Adrenal gland (tissue), 12 donors: ENCODE results near the gene EIF4G3. TPM values are rescaled to one million over a fixed set of nuclear protein-coding genes. Genes with fewer than 3 reads are reported as not detected.

Experiments used
- DNase-seq, 7 donors: peaks; one replicate each; pipeline ENCODE4 v3.0.0-alpha.2; 2019 to 2020
- H3K27ac ChIP-seq, 5 donors: fragments of 200-600 bp; sonication (generic) in 4 of 5; 1 replicate in 3 of 5; 2 replicates in 2 of 5; pipeline versions ENCODE4 v1.5.1 to v1.8.0; 2016 to 2020; ENCODE audit warnings: mild to moderate bottlenecking in 1 of 5
- H3K27me3 ChIP-seq: fragments of 200-600 bp; 2 replicates; pipeline ENCODE4 v1.8.0; 2021
- H3K36me3 ChIP-seq, 2 donors: fragments of 200-600 bp; replicated peaks in 1 of 2; 1 replicate in 1 of 2; 2 replicates in 1 of 2; pipeline versions ENCODE4 v1.5.1 to v1.8.0; 2018 to 2022
- H3K4me1 ChIP-seq, 2 donors: fragments of 200-600 bp; replicated peaks in 1 of 2; 1 replicate in 1 of 2; 2 replicates in 1 of 2; pipeline versions ENCODE4 v1.5.1 to v1.8.0; 2018 to 2021
- H3K4me3 ChIP-seq, 4 donors: fragments of 200-600 bp; sonication (generic) in 3 of 4; one replicate each; pipeline ENCODE4 v1.5.1; 2016 to 2018
- H3K9me3 ChIP-seq, 3 donors: fragments of 200-600 bp; sonication (generic) in 1 of 3; replicated peaks in 1 of 3; 1 replicate in 2 of 3; 2 replicates in 1 of 3; pipeline versions ENCODE4 v1.5.1 to v1.8.0; 2016 to 2021
- POLR2A ChIP-seq, 2 donors: fragments of 450-650 bp; IDR thresholded peaks; one replicate each; pipeline ENCODE4 v1.6.1; 2017; ENCODE audit warnings: antibody characterized with exemption in 2 of 2, mild to moderate bottlenecking in 2 of 2, moderate library complexity in 1 of 2
- WGBS, 4 donors: extraction: QIAGEN DNeasy Blood & Tissue Kit in 2 of 4; methylation state at CpG; one replicate each; pipeline versions ENCODE4 v1.1.5 to v1.1.7; 2013 to 2017; 5-methylcytosine and 5-hydroxymethylcytosine counted together
- intact Hi-C, 2 donors: fragments of 100-400 bp; cut with DNase I; formaldehyde crosslinking; loops; one replicate each; pipeline versions ENCODE4 v1.14.1 to v1.15.0; 2022 to 2023
- microRNA counts, 2 donors: library from miRNA; unstranded; fragments of <30 nt; microRNA quantifications; one replicate each; lab custom pipeline; 2016
- microRNA-seq, 3 donors: library from miRNA; unstranded; fragments of <30 nt; microRNA quantifications; one replicate each; pipeline ENCODE4, GENCODE V29; 2017 to 2020
- polyA plus RNA-seq, 3 donors: library from polyadenylated mRNA; stranded (reverse); fragments of 200-250 nt in 2 of 3; fragments of 350-450 nt in 1 of 3; fragmentation: Illumina TruSeq in 1 of 3; extraction: RNeasy Lipid Tissue Mini Kit (QIAGEN cat#74804) in 1 of 3; gene quantifications; one replicate each; pipeline ENCODE4 v1.2.3, GENCODE V29; 2013 to 2014
- small RNA-seq, 2 donors: library from RNA; depleted of rRNA; stranded (forward); fragments of <200 nt; gene quantifications; one replicate each; pipeline ENCODE3, GENCODE V24; 2016
- total RNA-seq, 9 donors: library from RNA; depleted of rRNA in 4 of 9; stranded (reverse); fragments of >200 nt in 4 of 9; fragments of 120-200 nt in 1 of 9; fragmentation: NEBNext Ultra II Directional in 1 of 9; extraction: Animal tissue kit (Norgen Biotek cat#: 25700) in 1 of 9; gene quantifications; one replicate each; pipeline versions ENCODE4 v1.1.0 to v1.2.4, GENCODE V29; 2013 to 2023
- TF ChIP-seq, protein P1 (sequence below), 6 experiments: fragments of 450-650 bp in 4 of 6; fragments of 200-600 bp in 2 of 6; sonication (generic) in 1 of 6; IDR thresholded peaks; 1 replicate in 5 of 6; 2 replicates in 1 of 6; pipeline versions ENCODE4 v1.5.1 to v1.8.0; 2016 to 2021; ENCODE audit warnings: antibody characterized with exemption in 6 of 6, mild to moderate bottlenecking in 2 of 6, moderate library complexity in 1 of 6
- donor health status: healthy with polysubstance abuse.
- donor health status: Bipolar disorder and iron deficiency.
- donor health status: DM: yes; HTN: yes; CAD: no.
- donor health status: DM: no; HTN: no; CAD: no.
- donor health status: DM: no; HTN: no; CAD: no.
- donor health status: DM: yes; HTN: yes; CAD: no.

Gene EIF4G3
- total and polyA plus RNA-seq, 12 donors, result 30.7 to 58.7 (median 51.6) TPM

DNA sequence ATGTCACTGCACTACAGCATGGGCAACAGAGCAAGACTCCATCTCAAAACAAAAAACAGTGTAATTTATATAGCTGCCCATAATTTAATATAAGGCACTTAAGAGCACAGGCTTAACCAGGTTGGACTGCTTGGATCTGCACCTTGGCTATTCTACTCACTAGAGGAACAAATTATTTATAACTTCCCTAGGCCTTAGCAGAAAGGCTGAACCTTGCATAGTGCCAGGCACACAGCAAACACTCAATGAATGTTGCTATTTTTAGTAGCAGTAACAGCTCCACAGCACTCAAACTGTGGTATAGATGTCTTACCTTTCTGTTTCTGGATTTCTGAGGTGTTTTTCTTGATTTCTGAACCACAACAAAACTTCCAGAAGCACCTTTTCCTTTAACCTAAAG, 409.4 kb downstream of the EIF4G3 start:
- TF ChIP-seq POLR2A (IDR thresholded peaks at IDR 0.05), result no peak
- TF ChIP-seq, protein P1, sequence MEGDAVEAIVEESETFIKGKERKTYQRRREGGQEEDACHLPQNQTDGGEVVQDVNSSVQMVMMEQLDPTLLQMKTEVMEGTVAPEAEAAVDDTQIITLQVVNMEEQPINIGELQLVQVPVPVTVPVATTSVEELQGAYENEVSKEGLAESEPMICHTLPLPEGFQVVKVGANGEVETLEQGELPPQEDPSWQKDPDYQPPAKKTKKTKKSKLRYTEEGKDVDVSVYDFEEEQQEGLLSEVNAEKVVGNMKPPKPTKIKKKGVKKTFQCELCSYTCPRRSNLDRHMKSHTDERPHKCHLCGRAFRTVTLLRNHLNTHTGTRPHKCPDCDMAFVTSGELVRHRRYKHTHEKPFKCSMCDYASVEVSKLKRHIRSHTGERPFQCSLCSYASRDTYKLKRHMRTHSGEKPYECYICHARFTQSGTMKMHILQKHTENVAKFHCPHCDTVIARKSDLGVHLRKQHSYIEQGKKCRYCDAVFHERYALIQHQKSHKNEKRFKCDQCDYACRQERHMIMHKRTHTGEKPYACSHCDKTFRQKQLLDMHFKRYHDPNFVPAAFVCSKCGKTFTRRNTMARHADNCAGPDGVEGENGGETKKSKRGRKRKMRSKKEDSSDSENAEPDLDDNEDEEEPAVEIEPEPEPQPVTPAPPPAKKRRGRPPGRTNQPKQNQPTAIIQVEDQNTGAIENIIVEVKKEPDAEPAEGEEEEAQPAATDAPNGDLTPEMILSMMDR (IDR thresholded peaks at IDR 0.05), result no peak
- no peaks in the 10 kb centered on the region for H3K27me3 ChIP-seq
- no peak overlapping the region for H3K27ac ChIP-seq
- H3K4me1 ChIP-seq, result no peaks in the 10 kb centered on the region
- H3K9me3 ChIP-seq, result no peaks in the 10 kb centered on the region
- peaks cover 0 to 100% of the 10 kb centered on the region in 2 donors for H3K36me3 ChIP-seq
- intact Hi-C loops, result loop anchor here in 1 of 2 donors (10.0 kb wide), 1 partner anchor 88 kb away; no protein-coding TSS in a partner anchor
- no peak for DNase-seq
- no peak overlapping the region for H3K4me3 ChIP-seq

DNA sequence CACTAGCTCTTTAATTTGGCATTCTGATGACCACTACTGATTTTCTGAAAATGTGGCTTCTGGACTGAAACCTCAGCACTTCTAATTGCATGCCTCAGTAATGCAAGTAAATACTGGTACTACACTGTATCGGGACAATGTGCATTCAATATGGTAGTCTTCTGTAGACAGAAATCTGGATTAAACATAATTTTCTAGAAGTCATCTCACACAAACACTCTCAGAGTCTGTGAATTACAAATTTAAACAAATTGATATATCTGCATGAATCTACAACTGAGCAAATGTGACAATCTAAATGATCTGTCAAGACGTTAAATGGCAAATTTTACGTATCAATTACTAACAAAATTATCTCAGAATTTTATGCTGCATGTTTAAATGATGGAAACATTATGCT, 413.3 kb downstream of the EIF4G3 start:
- no peaks in the 10 kb centered on the region for H3K27me3 ChIP-seq
- 91 to 96% (median 95%) methylated on average over 3 of the region's 3 CpGs for WGBS, 4 donors
- H3K9me3 ChIP-seq, result no peaks in the 10 kb centered on the region
- intact Hi-C loops, result loop anchor here in 1 of 2 donors (10.0 kb wide), 1 partner anchor 91 kb away; no protein-coding TSS in a partner anchor
- H3K27ac ChIP-seq, result no peak overlapping the region
- TF ChIP-seq, protein P1 (IDR thresholded peaks at IDR 0.05), result no peak
- no peak for TF ChIP-seq POLR2A (IDR thresholded peaks at IDR 0.05)
- peaks cover 0 to 94% of the 10 kb centered on the region in 2 donors for H3K36me3 ChIP-seq
- H3K4me1 ChIP-seq, result no peaks in the 10 kb centered on the region
- no peak for DNase-seq
- no peak overlapping the region for H3K4me3 ChIP-seq

DNA sequence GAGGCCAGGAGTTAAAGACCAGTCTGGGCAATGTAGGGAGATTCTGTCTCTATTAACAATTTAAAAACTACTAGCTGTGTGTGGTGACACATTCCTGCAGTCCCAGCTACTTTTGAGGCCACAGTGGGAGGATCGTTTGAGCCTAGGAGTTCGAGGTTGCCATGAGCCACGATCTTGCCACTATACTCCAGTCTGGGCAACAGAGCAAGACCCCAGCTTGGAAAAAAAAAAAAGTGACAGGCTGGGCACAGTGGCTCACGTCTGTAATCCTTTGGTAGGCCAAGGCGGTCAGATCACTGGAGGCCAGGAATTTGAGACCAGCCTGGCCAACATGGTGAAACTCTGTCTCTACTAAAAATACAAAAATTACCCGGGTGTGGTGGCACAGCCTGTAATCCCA, 416.4 kb downstream of the EIF4G3 start:
- no peak for DNase-seq
- WGBS, 4 donors, result 91 to 98% (median 94%) methylated on average over 6 of the region's 6 CpGs
- H3K27ac ChIP-seq, result no peak overlapping the region
- H3K4me1 ChIP-seq, result no peaks in the 10 kb centered on the region
- H3K9me3 ChIP-seq, result no peaks in the 10 kb centered on the region
- no peak for TF ChIP-seq POLR2A (IDR thresholded peaks at IDR 0.05)
- TF ChIP-seq, protein P1 (IDR thresholded peaks at IDR 0.05), result no peak
- H3K36me3 ChIP-seq, result peaks cover 0 to 94% of the 10 kb centered on the region in 2 donors
- intact Hi-C loops, result loop anchor here in 1 of 2 donors (10.0 kb wide), 1 partner anchor 94 kb away; no protein-coding TSS in a partner anchor
- no peaks in the 10 kb centered on the region for H3K27me3 ChIP-seq
- H3K4me3 ChIP-seq, result no peak overlapping the region

MicroRNA genes within 50 kb of the gene (microRNA counts, 767-probe panel; counts per million panel counts)
- microRNA hsa-miR-1256 (lab: Ali Mortazavi, UCI), result 0 counts per million in 2 donors

Small RNAs within 50 kb of the gene (microRNA-seq; reads per million reads assigned to microRNA genes)
- gene MIR1256, result 0 to 0.28 (median 0) reads per million in 3 donors

Small RNAs within 50 kb of the gene (small RNA-seq; reads per million reads assigned to genes)
- gene AL627311.1 (0 reads per million in 2 donors), gene MIR1256 (0 reads per million in 2 donors), gene RNU7-200P (0 reads per million in 2 donors)

Other genes starting within 250 kb of the EIF4G3 start
- gene ECE1, start 113.6 kb upstream of the EIF4G3 start, total RNA-seq, result 100 to 1,000 TPM in 8 of 9 donors, 10 to 100 TPM in 1; 86.1 to 588 (median 244) TPM
- gene ECE1, start 113.6 kb upstream of the EIF4G3 start, polyA plus RNA-seq, result 100 to 1,000 TPM; 150 to 327 (median 176) TPM